Measurements from ENCODE around the gene ABCC3.
"Not testable (repeated sequence)": the region's sequence is repeated elsewhere in the genome, so short reads cannot be mapped to it uniquely, and the experiment has no call there.

The ABCC3 gene

DNA sequence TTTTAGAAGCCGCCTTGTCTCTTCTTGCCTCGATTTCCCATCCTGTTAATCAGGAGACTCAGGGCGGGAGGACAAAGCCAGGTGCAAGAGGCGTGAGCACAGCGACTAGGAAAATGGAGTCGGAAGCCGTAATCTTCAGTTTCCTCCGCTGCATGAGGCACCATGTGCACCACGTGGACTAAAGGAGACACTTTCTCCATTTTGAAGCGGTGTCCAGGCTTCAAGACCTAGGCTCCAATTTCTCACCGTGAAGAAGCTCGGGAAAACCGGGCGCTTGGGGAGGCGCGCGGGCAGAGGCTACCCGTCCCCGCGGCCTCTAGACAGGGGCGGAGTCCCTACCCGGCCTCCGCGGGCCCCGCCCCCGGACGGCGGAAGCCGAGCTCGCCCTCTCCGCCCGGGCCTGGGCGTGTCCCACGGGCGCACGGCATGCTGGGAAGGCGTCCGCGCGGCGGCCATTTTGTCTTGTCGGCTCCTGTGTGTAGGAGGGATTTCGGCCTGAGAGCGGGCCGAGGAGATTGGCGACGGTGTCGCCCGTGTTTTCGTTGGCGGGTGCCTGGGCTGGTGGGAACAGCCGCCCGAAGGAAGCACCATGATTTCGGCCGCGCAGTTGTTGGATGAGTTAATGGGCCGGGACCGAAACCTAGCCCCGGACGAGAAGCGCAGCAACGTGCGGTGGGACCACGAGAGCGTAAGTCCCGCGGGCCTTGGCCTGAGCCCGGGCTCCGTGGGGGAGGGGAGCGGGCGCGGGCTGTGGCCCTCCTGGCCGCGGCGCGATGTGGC, 84.7 kb downstream of the ABCC3 start, which contains the start of gene LUC7L3:
TSS of gene LUC7L3 (plus strand) at position 460 of the 780 bp plus-strand sequence. CDS start at position 590, 130 bp downstream.
- peak within 1 kb of the TSS; percentile 96 for H3K4me3 ChIP-seq (ENCODE audit: low read depth, low read length)
- H3K9ac ChIP-seq (ENCODE audit: low read depth, low read length) = peak within 1 kb of the TSS; percentile 100
- peaks cover 17% of the 10 kb centered on the region for H3K4me1 ChIP-seq (ENCODE audit: control insufficient read depth, insufficient read depth, low read length)
- no peaks in the 10 kb centered on the region for H3K9me3 ChIP-seq (ENCODE audit: control insufficient read depth, insufficient read depth, low read length)
- H3K36me3 ChIP-seq (ENCODE audit: control insufficient read depth, insufficient read depth, low read length) = no peaks in the 10 kb centered on the region; the same call in 1 of the 2 replicates
- H3K27me3 ChIP-seq (ENCODE audit: control insufficient read depth, insufficient read depth, low read length) = no peaks in the 10 kb centered on the region
- H3K27ac ChIP-seq (ENCODE audit: low read depth, low read length) = peak within 1 kb of the TSS; percentile 100

DNA sequence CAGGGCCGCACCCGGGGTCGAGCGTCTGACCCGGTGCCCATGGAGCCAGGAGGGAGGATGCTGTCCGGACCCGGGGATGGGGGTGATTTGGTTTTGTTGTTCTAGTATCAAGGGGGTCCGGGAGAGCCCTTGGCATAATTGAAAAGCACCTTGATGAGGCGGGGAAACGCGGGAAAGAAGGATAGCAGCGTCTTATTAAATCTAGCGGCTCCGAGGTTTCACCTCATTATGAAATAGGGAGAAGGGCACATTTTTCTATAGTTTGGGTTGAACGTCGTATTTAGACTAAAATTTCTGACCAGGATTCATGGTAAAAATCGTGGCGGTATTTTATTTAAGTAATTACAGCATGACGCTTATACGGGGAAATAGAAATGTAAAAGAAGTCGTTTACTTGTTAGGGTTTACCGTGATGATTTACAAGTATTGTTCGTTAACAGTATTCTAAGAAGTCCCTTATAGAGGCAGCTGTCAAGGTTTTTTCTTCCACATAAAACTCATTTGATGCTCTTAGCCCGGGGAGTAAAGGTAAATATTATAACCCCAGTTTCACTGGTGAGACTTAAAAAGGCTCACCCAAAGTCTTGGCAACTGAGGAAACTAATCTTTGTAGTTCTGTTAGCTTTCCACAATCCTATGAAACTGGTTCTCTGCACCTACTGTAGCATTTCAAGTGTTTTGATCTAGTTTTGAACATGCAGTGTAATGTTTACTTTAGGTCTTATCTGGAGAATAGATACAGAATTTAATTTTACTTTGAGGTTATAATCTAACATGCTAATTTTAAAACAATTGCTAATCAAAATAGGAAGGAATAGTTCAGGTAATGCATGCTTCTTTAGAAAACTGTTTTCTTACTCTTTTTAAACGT, 85.5 kb downstream of the ABCC3 start:
- Histone ChIP-seq H3K4me3 (ENCODE audit: low read depth, low read length) (peak overlapping the region; percentile 96), H3K27me3 (ENCODE audit: control insufficient read depth, insufficient read depth, low read length) (no peaks in the 10 kb centered on the region), H3K9me3 (ENCODE audit: control insufficient read depth, insufficient read depth, low read length) (no peaks in the 10 kb centered on the region), H3K36me3 (ENCODE audit: control insufficient read depth, insufficient read depth, low read length) (no peaks in the 10 kb centered on the region; the same call in 1 of the 2 replicates), H3K9ac (ENCODE audit: low read depth, low read length) (peak overlapping the region; percentile 100), H3K4me1 (ENCODE audit: control insufficient read depth, insufficient read depth, low read length) (peaks cover 17% of the 10 kb centered on the region), H3K27ac (ENCODE audit: low read depth, low read length) (peak overlapping the region; percentile 100)

DNA sequence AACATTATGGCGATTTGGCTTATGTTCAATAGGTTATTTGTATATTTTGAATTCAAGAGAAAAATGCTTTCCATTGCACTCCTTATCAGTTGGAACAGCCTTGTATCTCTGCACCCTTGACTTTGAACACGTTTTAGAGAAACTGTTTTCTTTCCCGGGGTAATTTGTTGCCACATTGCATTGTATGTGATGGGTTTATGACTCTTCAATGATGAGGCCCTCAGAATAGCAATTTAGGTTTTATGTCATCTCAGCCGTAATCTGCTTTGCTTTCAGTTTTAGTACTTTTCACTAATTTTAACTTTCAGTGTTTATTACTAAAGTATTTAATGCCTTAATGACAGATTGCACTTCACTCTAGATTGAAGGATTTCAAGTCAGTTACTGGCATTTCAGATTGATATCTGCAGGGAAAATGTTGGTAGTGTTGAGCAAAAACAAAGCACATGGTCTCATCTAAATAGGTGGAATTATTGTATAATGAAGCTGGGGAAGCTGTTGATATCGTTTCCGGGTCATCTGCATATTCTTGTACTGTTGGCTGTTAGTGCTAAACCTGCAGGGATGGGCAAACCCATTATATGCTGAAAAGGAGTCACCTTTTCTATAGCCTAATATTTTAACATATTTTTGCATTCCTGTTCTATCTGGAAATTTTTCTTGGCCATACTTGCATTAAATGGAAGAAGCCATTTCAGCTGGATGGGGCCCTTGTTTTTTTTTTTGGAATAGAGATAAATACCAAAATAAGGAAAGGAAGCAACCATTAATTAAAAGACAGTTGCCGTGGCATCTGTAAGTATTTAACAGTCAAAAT, 86.7 kb downstream of the ABCC3 start:
- H3K9me3 ChIP-seq (ENCODE audit: control insufficient read depth, insufficient read depth, low read length) = no peaks in the 10 kb centered on the region
- peaks cover 17% of the 10 kb centered on the region for H3K4me1 ChIP-seq (ENCODE audit: control insufficient read depth, insufficient read depth, low read length)
- no peaks in the 10 kb centered on the region for H3K27me3 ChIP-seq (ENCODE audit: control insufficient read depth, insufficient read depth, low read length)
- no peak overlapping the region for H3K27ac ChIP-seq (ENCODE audit: low read depth, low read length)
- H3K9ac ChIP-seq (ENCODE audit: low read depth, low read length) = peak overlapping the region; percentile 100
- peaks cover 4% of the 10 kb centered on the region; the same call in 1 of the 2 replicates for H3K36me3 ChIP-seq (ENCODE audit: control insufficient read depth, insufficient read depth, low read length)
- peak overlapping the region; percentile 96 for H3K4me3 ChIP-seq (ENCODE audit: low read depth, low read length)

DNA sequence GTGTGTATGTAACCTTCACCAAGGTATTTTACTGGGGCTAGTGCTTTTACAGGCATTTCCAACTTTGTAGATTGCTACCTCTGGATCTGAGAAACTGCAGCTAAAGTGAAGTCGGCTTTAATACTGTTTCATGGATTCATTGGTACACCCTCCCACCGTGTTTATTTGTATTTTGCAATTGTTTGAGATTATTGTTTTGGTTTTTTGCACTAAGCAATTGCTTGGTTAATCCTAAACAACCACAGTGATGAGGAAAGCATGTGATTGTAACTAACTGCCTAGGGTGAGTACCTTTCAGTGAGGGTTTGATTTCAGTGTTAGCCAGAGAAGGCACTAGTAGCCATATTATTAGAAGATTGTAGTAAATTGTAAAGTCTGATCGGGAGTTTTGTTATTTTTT, 88.1 kb downstream of the ABCC3 start:
- H3K36me3 ChIP-seq (ENCODE audit: control insufficient read depth, insufficient read depth, low read length) = peaks cover 4% of the 10 kb centered on the region; the same call in 1 of the 2 replicates

DNA sequence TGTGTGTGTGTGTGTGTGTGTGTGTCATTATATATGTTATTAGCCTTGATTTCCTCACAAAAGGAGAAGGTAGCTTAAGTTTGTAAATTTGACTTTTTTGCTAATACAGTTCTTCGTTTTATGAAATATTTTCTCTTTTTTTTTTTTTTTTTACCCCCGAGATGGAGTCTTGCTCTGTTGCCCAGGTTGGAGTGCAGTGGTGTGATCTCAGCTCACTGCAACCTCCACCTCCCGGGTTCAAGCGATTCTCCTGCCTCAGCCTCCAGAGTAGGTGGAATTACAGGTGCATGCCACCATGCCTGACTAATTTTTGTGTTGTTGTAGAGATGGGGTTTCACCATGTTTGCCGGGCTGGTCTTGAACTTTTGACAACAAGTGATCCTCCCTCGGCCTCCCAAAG, 89.9 kb downstream of the ABCC3 start:
- H3K4me1 ChIP-seq (ENCODE audit: control insufficient read depth, insufficient read depth, low read length) = peaks cover 17% of the 10 kb centered on the region
- not testable (repeated sequence) for H3K9ac ChIP-seq (ENCODE audit: low read depth, low read length); H3K27me3 ChIP-seq (ENCODE audit: control insufficient read depth, insufficient read depth, low read length); H3K36me3 ChIP-seq (ENCODE audit: control insufficient read depth, insufficient read depth, low read length); H3K4me3 ChIP-seq (ENCODE audit: low read depth, low read length); H3K9me3 ChIP-seq (ENCODE audit: control insufficient read depth, insufficient read depth, low read length); H3K27ac ChIP-seq (ENCODE audit: low read depth, low read length)

More for the DNA sequence above, 88.1 kb downstream of the ABCC3 start:
- H3K9me3 ChIP-seq (ENCODE audit: control insufficient read depth, insufficient read depth, low read length) = no peaks in the 10 kb centered on the region
- peaks cover 17% of the 10 kb centered on the region for H3K4me1 ChIP-seq (ENCODE audit: control insufficient read depth, insufficient read depth, low read length)
- no peak overlapping the region for H3K27ac ChIP-seq (ENCODE audit: low read depth, low read length)
- no peak overlapping the region for H3K9ac ChIP-seq (ENCODE audit: low read depth, low read length)
- peak overlapping the region; percentile 29 for H3K4me3 ChIP-seq (ENCODE audit: low read depth, low read length)
- no peaks in the 10 kb centered on the region for H3K27me3 ChIP-seq (ENCODE audit: control insufficient read depth, insufficient read depth, low read length)

DNA sequence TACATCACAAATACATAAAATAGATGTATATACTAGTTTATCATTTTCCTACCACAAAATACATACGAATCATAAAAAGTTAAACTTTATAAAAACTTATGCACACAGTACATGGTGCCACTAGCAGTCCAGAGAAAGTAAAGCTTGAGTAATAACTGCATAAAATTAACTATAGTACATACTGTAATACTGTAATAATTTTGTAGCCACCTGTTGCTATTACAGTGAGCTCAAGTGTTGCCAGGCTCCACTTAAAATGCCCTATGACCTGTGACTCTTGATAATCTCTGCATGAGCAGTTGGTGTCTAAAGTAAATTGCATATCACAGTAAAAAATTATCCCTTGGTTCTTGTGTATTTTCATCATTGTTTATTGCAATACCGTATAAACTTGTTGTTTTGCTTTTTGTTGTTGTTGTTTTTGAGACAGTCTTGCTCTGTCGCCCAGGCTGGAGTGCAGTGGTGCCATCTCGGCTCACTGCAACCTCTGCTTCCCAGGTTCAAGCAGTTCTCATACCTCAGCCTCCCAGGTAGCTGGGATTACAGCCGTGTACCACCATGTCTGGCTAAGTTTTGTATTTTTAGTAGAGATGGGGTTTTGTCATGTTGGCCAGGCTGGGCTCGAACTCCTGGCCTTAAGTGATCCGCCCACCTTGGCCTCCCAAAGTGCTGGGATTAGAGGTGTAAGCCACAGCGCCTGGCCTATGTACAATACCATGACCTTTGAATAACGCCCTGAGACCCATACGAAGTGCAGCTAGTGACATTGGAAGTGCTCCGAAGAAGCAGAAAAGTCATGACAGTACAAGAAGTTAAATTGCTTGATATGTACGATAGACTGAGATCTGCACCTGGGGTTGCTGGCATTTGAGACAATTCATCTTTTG, 91.3 kb downstream of the ABCC3 start:
- Histone ChIP-seq H3K9ac (ENCODE audit: low read depth, low read length) (no peak overlapping the region), H3K4me3 (ENCODE audit: low read depth, low read length) (no peak overlapping the region), H3K4me1 (ENCODE audit: control insufficient read depth, insufficient read depth, low read length) (peaks cover 17% of the 10 kb centered on the region), H3K27ac (ENCODE audit: low read depth, low read length) (no peak overlapping the region), H3K27me3 (ENCODE audit: control insufficient read depth, insufficient read depth, low read length) (no peaks in the 10 kb centered on the region), H3K9me3 (ENCODE audit: control insufficient read depth, insufficient read depth, low read length) (no peaks in the 10 kb centered on the region), H3K36me3 (ENCODE audit: control insufficient read depth, insufficient read depth, low read length) (peaks cover 8% of the 10 kb centered on the region; the same call in 1 of the 2 replicates)

DNA sequence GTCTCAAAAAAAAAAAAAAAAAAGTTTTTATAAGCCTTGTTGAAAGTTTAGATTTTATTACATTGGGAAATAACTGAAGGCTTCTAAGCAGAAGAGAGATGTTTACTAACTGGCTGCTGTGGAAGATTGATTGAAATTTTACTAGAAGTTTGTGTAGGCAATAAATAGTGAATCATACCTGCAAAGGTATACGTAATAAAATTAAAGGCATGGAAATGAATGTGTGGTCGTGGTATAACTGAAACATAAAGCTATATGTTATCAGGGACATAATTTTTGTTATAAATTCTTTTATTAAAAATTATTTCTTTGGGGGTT, 93.4 kb downstream of the ABCC3 start:
- no peak overlapping the region for H3K4me3 ChIP-seq (ENCODE audit: low read depth, low read length)

DNA sequence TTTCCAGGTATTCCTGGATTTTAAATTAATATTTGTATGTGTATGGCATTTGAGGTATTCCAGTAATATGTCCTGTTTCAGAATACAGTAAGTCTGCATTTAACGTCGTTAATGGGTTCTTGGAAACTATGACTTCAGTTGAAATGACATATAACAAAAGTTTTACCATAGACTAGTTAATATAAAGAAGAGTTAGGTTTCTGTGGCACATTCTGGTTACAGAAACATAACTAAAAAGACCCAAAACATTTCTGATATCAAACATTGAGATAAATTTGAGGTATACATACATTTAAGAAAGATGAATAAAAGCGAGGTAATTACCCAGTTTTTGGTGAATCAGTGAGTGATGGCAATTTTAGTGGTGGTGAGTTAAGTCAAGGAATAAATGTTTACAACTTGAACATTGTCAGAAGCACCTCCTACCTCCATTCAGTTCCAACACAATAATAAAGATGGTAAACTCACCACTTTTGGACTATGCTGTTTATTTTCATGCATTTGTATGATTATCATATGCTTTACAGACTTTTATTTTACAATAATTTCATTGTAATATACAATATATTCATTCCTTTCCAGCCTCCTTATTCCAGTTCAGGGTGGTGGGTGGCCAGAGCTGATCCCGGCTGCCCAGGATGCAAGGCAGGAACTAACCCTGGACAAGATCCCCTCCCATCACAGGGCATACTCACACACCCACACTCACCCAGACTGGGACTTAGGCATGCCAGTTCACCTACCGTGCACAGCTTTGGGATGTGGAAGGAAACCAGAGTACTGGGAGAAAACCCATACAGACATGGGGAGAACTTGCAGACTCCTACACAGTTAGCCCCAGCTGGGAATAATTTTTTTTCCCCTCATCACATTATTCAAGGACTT, 94.4 kb downstream of the ABCC3 start:
- Histone ChIP-seq H3K4me1 (ENCODE audit: control insufficient read depth, insufficient read depth, low read length) (no peaks in the 10 kb centered on the region), H3K9ac (ENCODE audit: low read depth, low read length) (no peak overlapping the region), H3K4me3 (ENCODE audit: low read depth, low read length) (no peak overlapping the region), H3K9me3 (ENCODE audit: control insufficient read depth, insufficient read depth, low read length) (no peaks in the 10 kb centered on the region), H3K27ac (ENCODE audit: low read depth, low read length) (no peak overlapping the region), H3K36me3 (ENCODE audit: control insufficient read depth, insufficient read depth, low read length) (peaks cover 8% of the 10 kb centered on the region; the same call in 1 of the 2 replicates), H3K27me3 (ENCODE audit: control insufficient read depth, insufficient read depth, low read length) (no peaks in the 10 kb centered on the region)

More for the DNA sequence above, 93.4 kb downstream of the ABCC3 start:
- Histone ChIP-seq H3K9ac (ENCODE audit: low read depth, low read length) (no peak overlapping the region), H3K4me1 (ENCODE audit: control insufficient read depth, insufficient read depth, low read length) (0 out of 2 replicates have a peak, but pooled peaks cover under 1% of the 10 kb centered on the region), H3K27ac (ENCODE audit: low read depth, low read length) (no peak overlapping the region), H3K27me3 (ENCODE audit: control insufficient read depth, insufficient read depth, low read length) (no peaks in the 10 kb centered on the region), H3K36me3 (ENCODE audit: control insufficient read depth, insufficient read depth, low read length) (peaks cover 8% of the 10 kb centered on the region; the same call in 1 of the 2 replicates), H3K9me3 (ENCODE audit: control insufficient read depth, insufficient read depth, low read length) (no peaks in the 10 kb centered on the region)

DNA sequence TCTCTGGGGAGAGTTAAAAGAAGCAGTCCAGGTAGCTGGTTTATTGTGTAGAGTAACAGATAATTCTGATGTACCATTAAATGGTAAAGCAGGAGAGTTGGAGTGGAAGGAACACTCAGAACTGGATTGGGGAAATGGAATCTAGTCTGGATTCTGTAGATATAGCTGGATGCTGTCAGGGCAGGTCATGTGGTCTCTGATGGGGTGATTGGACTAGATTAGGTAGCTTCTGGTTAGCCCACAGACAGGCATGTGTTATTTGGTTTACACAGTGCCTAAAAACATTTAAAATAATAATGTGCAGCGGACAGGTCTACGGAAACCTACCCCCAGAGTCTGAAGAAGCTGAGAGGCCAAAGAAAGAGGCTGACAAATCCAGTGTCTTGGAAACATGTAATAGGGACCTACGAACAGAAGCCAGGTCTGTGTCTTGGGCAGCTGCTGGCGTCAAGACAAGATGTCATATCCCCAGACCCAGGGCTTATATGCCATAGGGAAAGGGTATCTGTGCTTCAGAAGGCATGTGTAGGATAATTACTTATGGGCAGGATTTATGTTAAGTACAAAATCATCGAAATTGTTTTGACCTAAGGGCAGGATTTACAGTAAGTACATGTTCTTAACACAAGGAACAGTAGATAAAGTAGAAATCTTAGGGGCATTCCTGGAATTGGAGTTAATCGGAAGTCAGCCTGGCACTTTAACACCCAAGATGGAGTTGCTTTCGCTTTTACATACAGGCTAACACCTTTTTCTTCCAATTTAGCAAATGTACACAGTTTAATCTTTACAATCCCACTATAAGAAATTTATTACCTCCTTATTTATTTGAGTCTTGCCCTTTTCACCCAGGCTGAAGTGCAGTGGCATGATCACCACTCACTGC, 97.1 kb downstream of the ABCC3 start:
- Histone ChIP-seq H3K9me3 (ENCODE audit: control insufficient read depth, insufficient read depth, low read length) (no peaks in the 10 kb centered on the region), H3K27me3 (ENCODE audit: control insufficient read depth, insufficient read depth, low read length) (no peaks in the 10 kb centered on the region), H3K27ac (ENCODE audit: low read depth, low read length) (no peak overlapping the region), H3K36me3 (ENCODE audit: control insufficient read depth, insufficient read depth, low read length) (peaks cover 9% of the 10 kb centered on the region), H3K4me3 (ENCODE audit: low read depth, low read length) (no peak overlapping the region), H3K9ac (ENCODE audit: low read depth, low read length) (no peak overlapping the region), H3K4me1 (ENCODE audit: control insufficient read depth, insufficient read depth, low read length) (no peaks in the 10 kb centered on the region)

Measured in HUES48 (cell line).